ENCODE results near the gene OLIG1. TPM values are rescaled to one million over a fixed set of nuclear protein-coding genes. Genes with fewer than 3 reads are reported as not detected.

The OLIG1 gene
- total and polyA plus RNA-seq, 2 of the 8 experiments (the other 6 are each of a cell fraction or from before 2014, with no cell fraction given) = 0.65 to 1.2 TPM

GRCh38 chr21:33089395-33090119 is 19.6 kb downstream of the OLIG1 start (continued):
- no peak for TF ChIP-seq EZH2 (IDR thresholded peaks at IDR 0.05; ENCODE audit: low read depth, low read length, severe bottlenecking)
- no peak for TF ChIP-seq NRF1 (IDR thresholded peaks at IDR 0.05; ENCODE audit: low read depth, low read length)
- no peak for TF ChIP-seq TEAD4 (IDR thresholded peaks at IDR 0.05; ENCODE audit: low read depth, low read length)
- no peak for TF ChIP-seq ATF3 (IDR thresholded peaks at IDR 0.05; ENCODE audit: insufficient read depth, low read depth, low read length)
- TF ChIP-seq CEBPB (IDR thresholded peaks at IDR 0.05; ENCODE audit: low read depth, low read length) = no peak
- no peak for TF ChIP-seq EP300 (IDR thresholded peaks at IDR 0.05; ENCODE audit: borderline replicate concordance in 1 of 2, low read depth in 2 of 2, low read length in 2 of 2)
- TF ChIP-seq CTBP2 (IDR thresholded peaks at IDR 0.05; ENCODE audit: borderline replicate concordance, insufficient read depth, insufficient read length, low read length) = no peak

All from H1 (cell line).